Astrocyte of the spinal cord (primary cell): Measurements from ENCODE around the gene BRPF3.

Experiments
- DNase-seq: peaks from one replicate; pipeline ENCODE4 v3.0.0; 2011; ENCODE audit warnings: low read depth, low spot score
- H3K4me3 ChIP-seq: 2 replicates; pipeline ENCODE4 v1.5.1; 2011; ENCODE audit warnings: low read depth, mild to moderate bottlenecking, low read length, moderate library complexity
- CTCF ChIP-seq: IDR thresholded peaks from 2 replicates; pipeline ENCODE4 v1.5.1; 2012; ENCODE audit warnings: low read depth, mild to moderate bottlenecking, low read length, inconsistent platforms
- in situ Hi-C: cut with HindIII; loops from 2 replicates; pipeline ENCODE4 v1.10.0; 2017; ENCODE audit warnings: low sequenced_read_pairs

Gene BRPF3

GRCh38 chr6:36197739-36198221 lies 1.2 kb downstream of the BRPF3 start:
- DNase-seq, result no peak
- in situ Hi-C loops, result no loop called here
- no peak for TF ChIP-seq CTCF
- peak overlapping the region; percentile 54 for H3K4me3 ChIP-seq

- TF ChIP-seq CTCF, result no peak
- no peak for DNase-seq
- in situ Hi-C loops, result no loop called here
- no peak overlapping the region for H3K4me3 ChIP-seq
Observed at GRCh38 chr6:36198986-36199385, 2.4 kb downstream of the BRPF3 start.

- in situ Hi-C loops, result no loop called here
- no peak overlapping the region for H3K4me3 ChIP-seq
- DNase-seq, result no peak
- no peak for TF ChIP-seq CTCF
Observed at GRCh38 chr6:36200154-36200891, 3.8 kb downstream of the BRPF3 start.

GRCh38 chr6:36200998-36201596 lies 4.6 kb downstream of the BRPF3 start:
- TF ChIP-seq CTCF, result no peak
- in situ Hi-C loops, result no loop called here

GRCh38 chr6:36201612-36202011 lies 5.1 kb downstream of the BRPF3 start:
- in situ Hi-C loops, result no loop called here
- no peak for TF ChIP-seq CTCF
- no peak overlapping the region for H3K4me3 ChIP-seq
- DNase-seq, result no peak

More at GRCh38 chr6:36200998-36201596, 4.6 kb downstream of the BRPF3 start:
- H3K4me3 ChIP-seq, result no peak overlapping the region
- DNase-seq, result no peak

GRCh38 chr6:36202101-36202500 lies 5.6 kb downstream of the BRPF3 start:
- in situ Hi-C loops, result no loop called here
- no peak for DNase-seq
- no peak overlapping the region for H3K4me3 ChIP-seq
- TF ChIP-seq CTCF, result no peak
